HG02678 (cell line): ENCODE measurements around the gene ERBB4.
"Not testable (repeated sequence)": the region's sequence is repeated elsewhere in the genome, so short reads cannot be mapped to it uniquely, and the experiment has no call there.

Source experiments
- ATAC-seq: cut with Tn5 transposase; IDR thresholded peaks from one replicate; pipeline ENCODE4 v1.9.1; 2021; ENCODE audit warnings: mild to moderate bottlenecking, moderate library complexity; ENCODE audit not compliant: unreplicated experiment

The ERBB4 gene

DNA sequence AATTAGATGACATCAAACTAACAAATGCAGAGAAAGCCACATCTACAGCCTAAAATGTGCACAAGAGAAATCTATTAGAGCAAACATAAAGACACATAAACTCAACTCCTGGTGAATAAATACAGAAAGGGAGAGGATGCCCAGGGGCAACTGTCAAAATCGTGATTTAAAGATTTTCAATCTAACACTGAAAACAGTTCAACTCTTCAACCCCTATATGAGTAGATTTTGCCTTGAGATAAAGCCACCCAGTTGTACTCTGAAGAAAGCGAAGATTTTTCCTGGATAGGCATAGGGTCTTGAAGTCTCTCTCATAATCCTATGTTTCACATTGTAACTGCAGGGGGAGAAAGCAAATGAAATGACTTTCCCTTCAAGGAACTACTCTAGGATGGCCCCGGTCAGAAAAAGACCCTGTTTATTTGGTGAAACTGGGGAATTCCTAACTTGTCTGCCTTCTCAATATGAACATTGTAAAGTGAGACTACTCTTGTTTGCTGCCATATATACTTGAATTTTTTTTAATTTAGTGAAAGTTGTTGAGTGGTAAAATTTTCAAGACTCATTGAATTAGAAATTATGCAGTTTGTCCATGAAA is 226.7 kb downstream of the ERBB4 start:
- ATAC-seq: no peak

DNA sequence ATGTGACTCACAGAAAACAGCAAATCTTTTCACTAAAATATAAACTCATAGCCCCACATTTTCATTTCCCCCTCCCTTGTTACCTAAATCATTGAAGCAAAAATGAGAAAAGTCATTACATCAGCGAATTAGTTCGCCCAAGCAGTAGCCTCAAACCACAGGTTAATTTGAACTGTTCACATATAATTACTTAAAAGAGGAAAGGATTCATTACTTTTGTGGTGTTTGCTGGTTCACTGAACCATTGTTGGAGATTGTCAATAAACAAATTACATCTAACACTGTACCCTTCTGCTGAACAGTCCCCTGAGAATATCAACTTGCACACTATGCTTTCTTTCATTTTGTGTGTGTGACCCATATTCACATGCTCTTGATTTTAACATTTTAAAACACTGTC is 238.7 kb downstream of the ERBB4 start:
- no peak for ATAC-seq

DNA sequence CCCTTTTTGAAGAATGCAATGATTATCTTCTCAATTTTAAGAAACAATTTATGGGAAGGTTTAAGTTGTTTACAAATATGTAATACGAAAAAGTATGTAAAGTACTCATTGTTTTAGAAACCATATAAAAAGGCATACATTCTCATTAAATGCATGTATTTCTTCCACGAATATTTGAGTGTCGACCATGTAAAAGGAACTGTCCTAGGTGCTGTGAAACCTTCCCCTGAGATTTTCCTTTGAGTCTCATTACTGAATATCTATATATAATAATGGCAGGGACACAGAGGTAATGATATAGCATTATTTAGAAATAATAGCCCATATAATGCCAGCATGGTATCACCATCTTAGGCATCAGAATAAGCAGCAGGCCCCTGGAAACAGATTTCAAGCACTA is 239.3 kb downstream of the ERBB4 start:
- ATAC-seq: no peak

DNA sequence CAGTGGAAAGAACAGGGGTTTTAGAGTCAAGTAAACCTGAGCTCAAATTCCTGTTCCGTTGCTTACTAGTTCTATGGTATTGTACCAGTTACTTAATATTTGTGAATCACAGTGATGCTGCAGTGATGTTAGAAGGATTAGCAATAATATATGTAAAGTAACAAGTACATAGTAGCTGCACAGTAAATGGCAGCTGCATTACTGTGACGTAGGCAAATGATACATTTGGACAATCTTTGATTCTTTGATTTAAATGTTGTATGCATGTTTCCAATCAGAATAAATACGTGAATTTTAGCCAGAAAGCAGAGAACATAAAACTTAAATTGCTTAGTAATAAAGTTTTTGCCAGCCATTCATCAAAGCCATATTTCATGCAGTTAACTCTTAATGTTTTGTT is 243.0 kb downstream of the ERBB4 start:
- ATAC-seq: no peak

DNA sequence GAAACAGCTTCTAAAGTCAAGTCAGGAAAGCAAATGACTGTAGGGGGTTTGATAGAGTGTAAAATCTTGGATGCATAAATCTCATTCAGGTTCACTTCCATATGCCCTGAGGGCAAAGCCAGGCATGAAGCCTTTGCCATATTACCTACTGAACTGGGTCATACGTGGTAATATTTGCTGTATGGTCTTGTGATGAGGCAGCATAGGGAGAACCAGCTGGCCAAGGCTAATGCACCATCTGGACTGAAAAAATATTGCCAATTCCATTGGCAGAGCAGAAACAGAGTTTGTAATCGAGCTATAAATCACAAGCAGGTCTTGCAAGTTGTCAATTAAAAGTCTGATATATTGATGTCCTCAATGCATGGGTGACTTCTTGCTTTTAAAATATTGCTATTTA is 243.8 kb downstream of the ERBB4 start:
- ATAC-seq: no peak

DNA sequence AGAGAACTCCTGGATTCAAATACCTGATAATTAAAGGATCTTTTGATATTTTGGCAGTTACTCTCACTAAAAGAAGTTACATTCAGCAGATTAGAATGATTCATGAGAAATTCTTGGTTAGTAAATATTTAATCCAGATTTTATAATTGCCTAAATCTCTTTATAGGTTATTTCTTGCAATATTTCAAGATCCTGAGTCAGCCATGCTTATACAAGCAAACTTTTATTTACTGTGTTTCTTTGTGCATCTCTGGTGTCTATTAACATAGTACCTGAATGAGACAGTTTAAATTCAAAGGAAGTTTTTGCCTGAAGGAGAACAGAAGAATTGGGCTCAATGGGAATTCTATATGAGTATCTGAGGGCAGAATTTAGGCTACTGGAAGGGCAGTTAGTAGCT is 249.3 kb downstream of the ERBB4 start:
- ATAC-seq: no peak

DNA sequence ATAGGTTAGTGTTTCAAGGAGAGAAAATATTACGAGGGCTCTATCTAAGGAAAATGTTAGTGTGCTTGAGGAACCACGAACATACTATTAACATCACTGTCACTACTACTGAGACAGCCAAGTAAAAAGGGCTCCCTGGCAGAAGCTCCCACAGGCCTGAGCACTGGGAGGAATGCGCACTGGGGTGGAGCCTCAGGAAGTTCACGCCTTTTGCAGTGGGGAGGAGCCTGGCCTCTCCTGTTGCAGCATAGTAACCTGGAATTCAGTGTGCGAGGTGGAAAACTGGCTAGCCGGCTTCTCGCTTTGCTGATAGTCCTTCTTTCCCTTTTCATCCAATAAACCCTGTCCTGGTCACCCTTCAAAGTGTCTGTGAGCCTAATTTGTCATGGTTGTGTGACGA is 250.3 kb downstream of the ERBB4 start:
- ATAC-seq: no peak

DNA sequence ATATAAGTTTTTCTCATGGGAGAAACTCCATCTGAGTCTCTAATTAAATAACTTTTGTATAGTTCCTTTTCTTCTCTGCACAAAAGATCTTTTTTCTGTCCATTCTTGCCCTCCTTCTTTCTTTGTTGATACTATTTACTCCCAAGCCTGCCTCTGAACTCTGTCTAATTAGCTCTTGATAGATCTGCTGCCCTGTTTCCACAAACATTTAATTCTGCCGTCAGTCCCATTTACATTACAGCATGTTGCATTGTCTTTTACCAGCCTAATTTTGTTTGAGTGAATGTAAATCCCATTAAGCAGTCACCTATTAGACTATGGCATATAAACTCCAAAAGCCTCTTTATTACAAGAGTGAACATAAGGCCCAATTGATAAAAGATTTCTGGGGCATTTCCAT is 254.4 kb downstream of the ERBB4 start:
- ATAC-seq: no peak

DNA sequence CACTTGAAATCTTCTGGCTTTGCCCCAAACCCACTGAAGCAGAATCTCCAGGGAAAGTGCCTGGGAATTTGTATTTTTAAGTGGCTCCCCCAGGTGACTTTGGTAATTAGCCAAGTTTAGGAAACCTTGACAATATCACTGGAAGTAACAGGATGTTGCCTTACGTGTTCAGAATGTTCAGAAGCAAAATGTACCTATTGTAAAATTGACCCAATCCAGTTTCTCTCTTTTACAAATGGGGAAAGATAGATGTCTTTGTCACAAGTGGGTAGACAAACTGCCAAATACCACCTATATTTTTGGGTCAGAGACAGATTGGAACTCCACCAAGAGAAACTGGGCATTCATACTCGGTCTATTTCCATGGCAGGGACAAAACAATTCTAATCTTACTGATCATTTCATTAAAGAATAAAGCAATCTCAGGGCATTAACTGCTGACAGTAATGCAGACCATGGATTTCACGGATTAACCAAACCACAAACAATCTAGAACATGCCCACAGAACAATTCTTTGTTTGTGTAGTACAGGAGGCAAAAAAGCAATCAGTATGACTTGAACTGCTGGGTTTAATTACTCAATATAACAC is 255.8 kb downstream of the ERBB4 start:
- ATAC-seq: no peak

DNA sequence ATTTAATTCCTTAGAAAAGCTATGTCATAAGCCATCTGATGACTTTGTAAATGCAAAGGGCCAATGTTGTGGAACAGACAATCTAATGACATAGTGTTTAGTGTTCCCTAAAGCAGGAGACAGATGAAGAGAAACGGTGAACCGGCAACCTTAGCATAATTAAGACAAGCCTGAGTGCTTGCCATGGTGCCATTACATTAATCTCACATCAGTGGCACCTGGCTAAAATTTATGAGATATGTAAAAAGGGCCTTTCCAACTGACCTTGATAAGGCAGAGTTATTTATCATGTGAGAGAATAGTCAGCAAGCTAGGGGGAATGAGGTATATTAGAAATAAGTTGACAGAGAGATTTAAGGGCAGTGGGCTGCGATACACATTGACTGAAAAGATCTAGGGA is 261.8 kb downstream of the ERBB4 start:
- no peak for ATAC-seq

DNA sequence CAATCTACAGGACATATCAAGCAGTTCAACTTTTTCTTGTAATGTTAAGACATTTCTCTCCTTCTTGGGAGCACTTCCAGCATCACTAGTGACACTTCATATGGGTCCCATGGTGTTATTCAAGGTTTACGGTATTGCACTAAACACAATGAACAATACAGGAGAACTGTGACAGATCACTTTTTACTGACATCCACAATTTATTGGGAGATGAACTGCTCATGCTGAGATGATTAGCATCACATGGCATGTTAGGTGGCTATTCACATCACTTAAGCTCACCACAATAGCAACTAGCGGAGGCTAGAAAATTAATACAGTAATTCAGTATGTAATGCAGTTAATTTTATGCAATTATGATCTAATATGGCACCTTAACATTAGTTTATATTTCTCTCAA is 264.4 kb downstream of the ERBB4 start:
- ATAC-seq: no peak

DNA sequence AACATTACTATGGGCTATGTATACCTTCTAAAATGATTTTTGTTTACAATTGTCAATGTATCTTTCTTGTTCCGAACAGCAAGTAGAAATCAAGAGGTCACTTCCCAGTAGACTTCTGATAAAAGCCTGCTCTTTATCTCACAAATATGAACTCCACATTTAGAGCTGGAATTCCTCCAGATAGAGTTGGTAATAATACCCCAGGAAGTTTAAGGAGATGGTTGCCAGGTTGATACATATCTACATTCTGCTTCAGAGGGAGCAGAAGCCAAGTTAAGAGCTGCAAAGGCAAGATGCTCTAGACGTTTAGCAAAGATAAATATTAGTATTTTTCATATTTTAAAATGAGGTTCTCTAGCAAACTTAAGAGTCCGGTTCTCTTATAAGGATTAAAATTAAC is 267.0 kb downstream of the ERBB4 start:
- ATAC-seq: no peak

DNA sequence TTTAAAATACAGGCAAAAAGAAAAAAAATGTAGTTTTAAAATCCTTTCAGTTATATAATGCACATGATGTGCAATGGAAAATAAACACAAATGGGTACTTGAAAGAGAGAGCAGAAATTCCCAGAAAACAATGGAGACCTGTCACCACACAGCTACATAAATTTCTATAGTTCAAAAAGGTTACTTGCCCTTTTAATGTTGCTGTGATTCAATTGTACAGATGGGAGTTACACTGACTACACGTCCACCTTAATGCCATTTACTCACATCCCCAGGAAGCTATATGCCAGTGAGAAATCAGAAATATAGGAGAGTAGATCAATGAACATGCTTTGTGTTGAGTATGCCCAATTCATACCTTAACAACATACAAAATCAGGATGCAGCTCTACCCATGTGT is 269.6 kb downstream of the ERBB4 start:
- ATAC-seq: no peak

DNA sequence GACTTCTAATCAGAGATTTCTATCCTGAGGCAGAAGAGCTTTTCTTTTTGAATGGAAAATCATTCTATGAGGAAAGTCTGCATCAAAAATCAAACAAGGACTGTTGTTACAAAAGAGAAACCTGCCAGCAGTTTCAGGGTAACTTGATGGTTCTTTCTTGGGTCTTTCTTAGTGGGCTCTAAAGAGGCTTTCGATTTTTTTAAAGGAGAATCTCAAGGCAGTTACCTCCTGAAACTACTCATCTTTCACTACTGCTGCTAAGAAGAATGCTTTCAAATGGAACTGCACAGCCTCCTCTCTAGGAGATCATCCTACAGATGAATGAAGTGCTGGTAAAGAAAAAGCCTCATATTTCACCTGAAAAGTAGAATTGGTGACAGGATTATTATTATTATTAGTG is 272.3 kb downstream of the ERBB4 start:
- ATAC-seq: no peak

DNA sequence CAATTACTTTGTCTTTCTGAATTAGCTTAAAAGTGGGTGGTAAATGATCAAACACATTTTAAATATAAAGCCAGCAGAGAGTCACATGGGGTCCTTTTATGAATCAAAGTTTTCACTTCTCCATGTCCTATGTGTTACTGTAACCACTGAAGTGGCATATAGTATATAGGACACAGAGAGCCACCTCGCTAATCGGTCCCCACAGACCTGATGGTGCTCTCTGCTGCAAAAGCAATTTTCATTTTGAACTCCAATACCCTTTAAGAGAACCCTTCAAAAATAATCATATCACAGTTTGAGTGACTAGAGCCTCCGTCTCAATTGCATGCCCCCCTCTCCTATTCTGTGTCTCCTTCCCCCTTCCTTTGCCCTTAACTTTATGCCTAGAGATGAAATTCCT is 272.8 kb downstream of the ERBB4 start:
- no peak for ATAC-seq

DNA sequence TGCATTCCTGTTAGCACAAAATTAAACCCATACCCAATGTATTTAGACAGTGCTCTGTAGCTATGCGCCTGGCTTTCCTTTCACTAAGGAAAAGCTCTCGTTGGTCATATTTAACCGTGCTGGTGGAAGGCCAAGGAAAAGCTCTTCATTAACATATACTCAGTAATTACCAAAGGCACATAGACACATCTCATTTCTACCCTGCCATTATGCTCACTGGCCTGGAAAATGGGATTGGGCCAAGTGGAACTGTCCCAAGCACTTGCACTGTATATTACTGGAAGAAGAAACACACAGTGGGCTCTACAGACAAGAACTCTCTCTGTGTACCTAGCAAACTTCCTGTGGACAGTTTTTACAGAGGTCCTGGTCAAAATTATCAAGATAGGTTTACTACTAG is 274.4 kb downstream of the ERBB4 start:
- ATAC-seq: no peak

DNA sequence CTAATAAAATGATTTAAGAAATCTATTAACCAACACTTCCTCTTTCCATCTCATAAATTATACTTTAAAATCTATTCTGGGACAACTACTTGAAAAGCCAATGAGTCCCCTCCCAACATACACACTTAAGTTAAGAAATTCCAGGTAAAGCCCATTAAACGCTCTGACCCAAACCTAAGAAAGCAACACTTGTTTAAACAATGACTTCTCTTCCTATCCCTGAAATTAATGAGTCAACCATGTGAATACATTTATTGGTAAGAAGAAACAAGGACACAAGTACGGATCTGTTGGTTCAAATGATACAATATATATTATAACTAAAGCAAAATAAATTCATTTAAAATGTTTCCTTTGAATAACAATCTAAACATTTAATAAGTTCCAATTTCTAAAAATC is 279.4 kb downstream of the ERBB4 start:
- ATAC-seq: no peak

DNA sequence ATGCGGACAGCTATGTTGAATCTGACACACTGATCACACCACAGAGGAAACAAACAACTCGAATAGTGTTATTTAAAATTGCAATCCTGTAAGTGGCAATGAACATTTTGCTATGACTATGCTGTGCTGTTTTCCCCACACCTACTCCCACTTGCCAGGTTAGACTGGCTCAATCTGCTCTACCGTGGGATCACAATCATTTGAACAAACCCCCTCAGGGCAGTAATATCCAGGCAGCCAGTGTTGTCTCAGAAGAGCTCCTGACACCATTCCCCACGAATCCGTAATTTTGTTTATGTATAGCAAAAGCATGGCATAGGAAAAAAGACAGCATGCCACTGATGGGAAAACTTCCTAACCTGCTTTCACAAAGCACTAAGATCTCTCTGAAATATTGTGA is 284.3 kb downstream of the ERBB4 start:
- ATAC-seq: no peak

DNA sequence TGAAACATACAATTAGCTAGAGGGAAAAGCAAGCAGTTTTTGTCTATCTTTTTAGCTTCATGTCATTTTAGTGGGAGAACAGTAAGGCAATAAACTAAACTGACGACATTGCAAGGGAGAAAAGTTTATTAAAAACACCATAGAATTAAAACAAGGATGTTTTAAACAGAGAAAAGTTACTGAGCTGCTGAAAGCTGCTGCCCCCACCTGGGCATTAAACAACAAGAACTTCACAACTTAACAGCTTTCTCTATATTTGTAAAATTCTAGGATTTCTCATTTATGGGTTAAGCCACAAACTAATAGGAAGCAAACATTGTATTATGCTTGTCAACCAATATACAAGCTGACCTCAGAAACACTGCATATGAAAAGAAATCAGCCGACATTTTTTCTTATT is 289.2 kb downstream of the ERBB4 start:
- ATAC-seq: no peak

DNA sequence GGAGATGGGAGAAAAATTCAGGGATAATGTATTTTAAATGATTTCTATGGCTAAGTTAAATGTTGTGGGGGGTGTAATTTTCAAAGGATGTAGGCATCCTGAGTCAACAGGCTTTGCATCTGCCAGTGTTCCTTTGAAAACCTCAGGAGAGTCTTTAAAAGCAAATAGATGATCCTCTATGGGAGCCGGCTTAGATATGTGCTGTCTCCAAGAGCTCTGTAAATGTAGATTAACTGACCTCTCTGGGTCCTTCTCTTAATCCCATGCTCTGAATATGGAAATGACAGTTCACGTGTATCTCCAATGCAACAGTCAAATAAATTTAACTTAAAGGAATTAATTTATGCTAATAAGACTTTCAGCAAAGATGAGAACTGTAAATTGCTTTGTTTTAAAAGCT is 292.7 kb downstream of the ERBB4 start:
- no peak for ATAC-seq

DNA sequence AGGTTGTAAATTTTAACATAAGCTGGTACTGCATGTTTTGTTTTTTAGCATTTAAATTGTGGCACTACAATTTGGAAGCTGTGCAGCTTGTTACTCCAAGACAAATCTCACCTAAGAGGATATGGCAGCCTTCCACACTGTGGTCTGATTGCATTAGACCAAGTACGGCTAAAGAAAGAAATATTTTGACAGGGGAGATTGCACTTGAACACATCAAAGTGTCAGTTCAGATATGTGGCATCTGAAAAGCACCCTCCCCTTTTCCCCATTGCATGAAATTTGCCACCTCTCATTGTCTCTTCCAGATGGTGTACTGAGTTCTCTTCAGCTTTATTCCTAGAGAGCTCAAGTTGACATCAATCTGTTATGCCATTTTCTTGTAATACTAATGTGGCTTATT is 295.9 kb downstream of the ERBB4 start:
- ATAC-seq: no peak

DNA sequence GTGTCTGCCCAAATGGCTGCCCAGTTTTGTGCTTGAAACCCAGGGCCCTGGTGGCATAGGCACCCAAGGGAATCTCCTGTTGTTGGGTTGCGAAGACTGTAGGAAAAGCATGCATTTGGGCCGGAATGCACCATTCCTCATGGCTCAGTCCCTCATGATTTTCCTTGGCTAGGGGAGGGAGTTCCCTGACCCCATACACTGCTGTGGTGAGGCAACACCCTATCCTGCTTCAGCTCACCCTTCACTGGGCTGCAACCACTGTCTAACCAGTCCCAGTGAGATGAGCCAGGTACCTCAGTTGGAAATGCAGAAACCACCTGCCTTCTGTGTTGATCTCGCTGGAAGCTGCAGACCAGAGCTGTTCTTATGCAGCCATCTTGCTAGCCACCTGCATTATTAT is 300.4 kb downstream of the ERBB4 start:
- not testable (repeated sequence) for ATAC-seq

DNA sequence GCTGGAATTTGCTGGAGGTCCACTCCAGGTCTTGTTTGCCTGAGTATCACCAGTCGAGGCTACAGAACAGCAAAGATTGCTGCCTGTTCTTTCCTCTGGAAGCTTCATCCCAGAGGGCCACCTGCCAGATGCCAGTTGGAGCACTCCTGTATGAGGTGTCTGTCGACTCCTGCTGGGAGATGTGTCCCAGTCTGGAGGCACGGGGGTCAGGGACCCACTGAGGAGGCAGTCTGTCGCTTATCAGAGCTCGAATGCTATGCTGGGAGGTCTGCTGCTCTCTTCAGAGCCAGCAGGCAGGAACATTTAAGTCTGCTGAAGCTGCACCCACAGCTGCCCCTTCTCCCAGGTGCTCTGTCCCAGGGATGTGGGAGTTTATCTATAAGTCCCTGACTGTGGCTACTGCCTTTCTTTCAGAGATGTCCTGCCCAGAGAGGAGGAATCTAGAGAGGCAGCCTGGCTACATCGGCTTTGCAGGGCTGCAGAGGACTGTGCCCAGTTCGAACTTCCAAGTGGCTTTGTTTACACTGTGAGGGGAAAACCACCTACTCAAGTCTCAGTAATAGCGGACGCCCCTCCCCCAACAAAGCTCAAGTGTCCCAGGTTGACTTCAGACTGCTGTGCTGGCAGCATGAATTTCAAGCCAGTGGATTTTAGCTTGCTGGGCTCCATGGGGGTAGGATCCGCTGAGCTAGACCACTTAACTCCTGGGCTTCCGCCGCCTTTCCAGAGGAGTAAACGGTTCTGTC is 301.1 kb downstream of the ERBB4 start:
- ATAC-seq: no peak
